CD14-positive monocyte (primary cell): ENCODE results near the gene EGLN2. TPM values are rescaled to one million over a fixed set of nuclear protein-coding genes. Genes with fewer than 3 reads are reported as not detected.

ENCODE experiments used
- DNase-seq, 3 donors: peaks; one replicate each; pipeline ENCODE4 v3.0.0-alpha.2; 2011 to 2022
- H2AFZ ChIP-seq: 2 replicates; pipeline ENCODE4 v1.6.0; 2012; ENCODE audit warnings: mild to moderate bottlenecking, low read depth, low read length, inconsistent platforms; ENCODE audit not compliant: insufficient read depth, poor library complexity, severe bottlenecking
- H3K27ac ChIP-seq, 2 donors: 1 replicate in 1 of 2; 2 replicates in 1 of 2; pipeline ENCODE4 v1.5.1; 2012 to 2013; ENCODE audit warnings: low read length in 2 of 2, control low read depth in 1 of 2, inconsistent platforms in 1 of 2, low read depth in 1 of 2, mild to moderate bottlenecking in 1 of 2
- H3K27me3 ChIP-seq, 2 donors: one replicate each; pipeline versions ENCODE4 v1.6.0 to v1.6.1; 2011 to 2013; ENCODE audit warnings: low read length in 2 of 2; ENCODE audit not compliant: control insufficient read depth in 2 of 2, insufficient read depth in 2 of 2
- H3K36me3 ChIP-seq, 2 donors: replicated peaks in 1 of 2; 1 replicate in 1 of 2; 2 replicates in 1 of 2; pipeline versions ENCODE4 v1.5.1 to v1.6.1; 2012 to 2013; ENCODE audit warnings: low read length in 2 of 2, control low read depth in 1 of 2, inconsistent platforms in 1 of 2, mild to moderate bottlenecking in 1 of 2; ENCODE audit not compliant: insufficient read depth in 2 of 2, control insufficient read depth in 1 of 2
- H3K4me1 ChIP-seq, 2 donors: 1 replicate in 1 of 2; 2 replicates in 1 of 2; pipeline versions ENCODE4 v1.5.1 to v1.6.1; 2012 to 2013; ENCODE audit warnings: low read length in 2 of 2, control low read depth in 1 of 2, inconsistent platforms in 1 of 2, mild to moderate bottlenecking in 1 of 2, moderate library complexity in 1 of 2; ENCODE audit not compliant: insufficient read depth in 2 of 2, control insufficient read depth in 1 of 2
- H3K4me2 ChIP-seq: replicated peaks from 2 replicates; pipeline ENCODE3; 2012; ENCODE audit warnings: low read length, moderate library complexity, mild to moderate bottlenecking; ENCODE audit not compliant: poor library complexity, severe bottlenecking; ENCODE audit errors: extremely low read depth
- H3K4me3 ChIP-seq, 3 experiments: fragments of 200-600 bp in 1 of 3; sonication (generic) in 1 of 3; replicated peaks in 1 of 3; 1 replicate in 2 of 3; 2 replicates in 1 of 3; pipeline ENCODE4 v1.5.1; 2011 to 2013; ENCODE audit warnings: low read length in 3 of 3, mild to moderate bottlenecking in 3 of 3, control low read depth in 2 of 3, low read depth in 2 of 3, inconsistent platforms in 1 of 3, moderate library complexity in 1 of 3
- H3K79me2 ChIP-seq: 2 replicates; pipeline ENCODE4 v1.6.0; 2012; ENCODE audit warnings: mild to moderate bottlenecking, control low read depth, inconsistent platforms, low read length, moderate library complexity; ENCODE audit not compliant: insufficient read depth
- H3K9ac ChIP-seq: 2 replicates; pipeline ENCODE4 v1.6.0; 2017; ENCODE audit warnings: low read length, mild to moderate bottlenecking; ENCODE audit not compliant: insufficient read depth, poor library complexity, severe bottlenecking
- H3K9me3 ChIP-seq, 2 donors: replicated peaks in 1 of 2; 1 replicate in 1 of 2; 2 replicates in 1 of 2; pipeline versions ENCODE4 v1.5.1 to v1.6.1; 2012 to 2013; ENCODE audit warnings: low read length in 2 of 2, control low read depth in 1 of 2; ENCODE audit not compliant: control insufficient read depth in 1 of 2, insufficient read depth in 1 of 2
- H4K20me1 ChIP-seq: 2 replicates; pipeline ENCODE4 v1.6.0; 2012; ENCODE audit warnings: mild to moderate bottlenecking, low read length, control low read depth, moderate library complexity; ENCODE audit not compliant: insufficient read depth
- H3K27ac Mint-ChIP-seq, 7 donors: one replicate each; pipeline ENCODE4 v1.8.0; 2020; ENCODE audit warnings: mild to moderate bottlenecking in 7 of 7, mixed read lengths in 7 of 7, moderate library complexity in 6 of 7, inconsistent platforms in 2 of 7
- H3K27me3 Mint-ChIP-seq, 3 donors: one replicate each; pipeline ENCODE4 v1.8.0; 2021 to 2022; ENCODE audit warnings: low read depth in 3 of 3, mild to moderate bottlenecking in 3 of 3, mixed read lengths in 3 of 3, moderate library complexity in 3 of 3, inconsistent platforms in 1 of 3
- H3K36me3 Mint-ChIP-seq, 2 donors: one replicate each; pipeline ENCODE4 v1.8.0; 2020; ENCODE audit warnings: mixed read lengths in 2 of 2, inconsistent platforms in 1 of 2, mild to moderate bottlenecking in 1 of 2
- H3K4me1 Mint-ChIP-seq: one replicate; pipeline ENCODE4 v1.8.0; 2020; ENCODE audit warnings: mild to moderate bottlenecking, mixed read lengths
- H3K4me3 Mint-ChIP-seq, 2 donors: one replicate each; pipeline ENCODE4 v1.8.0; 2020; ENCODE audit warnings: mild to moderate bottlenecking in 2 of 2, mixed read lengths in 2 of 2, moderate library complexity in 1 of 2
- H3K9me3 Mint-ChIP-seq, 7 donors: one replicate each; pipeline ENCODE4 v1.8.0; 2020 to 2022; ENCODE audit warnings: mixed read lengths in 7 of 7, mild to moderate bottlenecking in 6 of 7, moderate library complexity in 6 of 7, inconsistent platforms in 2 of 7
- CTCF ChIP-seq: fragments of 200-600 bp; IDR thresholded peaks from one replicate; pipeline ENCODE4 v1.8.0; 2022; ENCODE audit warnings: antibody characterized with exemption, mild to moderate bottlenecking
- WGBS: methylation state at CpG from one replicate; pipeline ENCODE4 v1.1.5; 2013; ENCODE audit warnings: missing lambda C conversion rate; ENCODE audit not compliant: insufficient coverage; 5-methylcytosine and 5-hydroxymethylcytosine counted together
- intact Hi-C, 2 donors: fragments of 100-400 bp; cut with micrococcal nuclease; formaldehyde crosslinking; loops; one replicate each; pipeline versions ENCODE4 v1.15.0 to v1.15.1; 2023
- polyA plus RNA-seq, 3 donors: library from polyadenylated mRNA; depleted of rRNA in 1 of 3; unstranded in 2 of 3; stranded (reverse) in 1 of 3; fragments of 300-500 nt in 2 of 3; fragments of >200 nt in 1 of 3; fragmentation: Illumina TruSeq in 2 of 3; gene quantifications; 1 replicate in 2 of 3; 2 replicates in 1 of 3; pipeline ENCODE4 v1.2.3, GENCODE V29; 2012 to 2021

The EGLN2 gene
- polyA plus RNA-seq, 3 donors: 60.6 to 76.8 (median 64.5) TPM

DNA sequence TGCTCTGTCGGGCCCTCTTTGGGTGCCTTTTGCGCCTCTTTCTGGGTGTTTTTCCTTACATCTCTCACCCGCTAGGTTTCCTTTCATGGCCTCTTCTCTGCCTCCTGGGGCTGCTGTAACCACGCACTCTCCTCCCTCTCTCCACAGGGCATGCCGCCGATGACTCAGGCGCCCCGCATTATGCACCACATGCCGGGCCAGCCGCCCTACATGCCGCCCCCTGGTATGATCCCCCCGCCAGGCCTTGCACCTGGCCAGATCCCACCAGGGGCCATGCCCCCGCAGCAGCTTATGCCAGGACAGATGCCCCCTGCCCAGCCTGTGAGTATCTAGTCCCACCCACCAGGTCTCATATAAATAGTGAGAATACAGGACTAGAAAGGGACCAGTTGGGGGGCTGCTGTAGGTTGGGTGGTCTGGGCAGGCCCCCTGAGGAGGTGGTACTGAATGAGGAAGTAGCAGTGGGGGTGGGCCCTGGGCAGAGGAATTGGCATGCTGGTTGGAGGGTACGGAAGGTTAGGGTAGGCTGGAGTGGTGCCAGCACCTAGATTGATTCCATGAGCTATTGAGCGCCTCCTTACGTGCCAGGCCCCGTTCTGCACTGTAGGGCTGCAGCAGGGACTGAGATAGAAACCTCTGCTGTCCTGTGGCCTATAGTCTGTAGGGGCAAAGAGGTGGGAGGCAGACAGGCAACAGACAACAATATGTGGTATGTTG is 36.1 kb upstream of the EGLN2 start:
- WGBS: 86% methylated on average over 15 of the region's 17 CpGs
- Histone ChIP-seq H3K4me3 (no peak overlapping the region), H3K9me3 (no peaks in the 10 kb centered on the region), H3K4me2 (no peak overlapping the region), H4K20me1 (peaks cover 75% of the 10 kb centered on the region), H2AFZ (no peak overlapping the region), H3K36me3 (peaks cover 81 to 97% of the 10 kb centered on the region in 2 donors), H3K4me1 (no peaks in the 10 kb centered on the region), H3K27ac (peak overlapping the region in 1 of 2 donors; percentile 51), H3K79me2 (peaks cover 42% of the 10 kb centered on the region), H3K9ac (no peak overlapping the region), H3K27me3 (no peaks in the 10 kb centered on the region)
- Mint-ChIP-seq H3K4me1 (no peaks in the 10 kb centered on the region), H3K27ac (peak overlapping the region in 3 of 7 donors; percentile 19 to 77 (median 61)), H3K4me3 (no peak overlapping the region), H3K27me3 (peaks cover 0 to 1% (median 0%) of the 10 kb centered on the region in 3 donors), H3K9me3 (no peaks in the 10 kb centered on the region), H3K36me3 (peaks cover 81 to 96% of the 10 kb centered on the region in 2 donors)
- TF ChIP-seq CTCF: no peak
- intact Hi-C loops: no loop called here
- DNase-seq: no peak

GRCh38 chr19:40763526-40763925 is 35.5 kb upstream of the EGLN2 start:
- Histone ChIP-seq H3K36me3 (peaks cover 75 to 92% of the 10 kb centered on the region in 2 donors), H3K4me2 (no peak overlapping the region), H3K9me3 (no peaks in the 10 kb centered on the region), H3K9ac (no peak overlapping the region), H3K4me1 (no peaks in the 10 kb centered on the region), H3K27ac (peak overlapping the region in 1 of 2 donors; percentile 51), H3K27me3 (no peaks in the 10 kb centered on the region), H3K4me3 (no peak overlapping the region), H4K20me1 (peaks cover 69% of the 10 kb centered on the region), H2AFZ (no peak overlapping the region), H3K79me2 (peaks cover 38% of the 10 kb centered on the region)
- no peak for DNase-seq
- TF ChIP-seq CTCF: no peak
- intact Hi-C loops: no loop called here
- Mint-ChIP-seq H3K4me1 (no peaks in the 10 kb centered on the region), H3K27ac (peak overlapping the region in 3 of 7 donors; percentile 1 to 61 (median 15)), H3K27me3 (no peaks in the 10 kb centered on the region), H3K4me3 (no peak overlapping the region), H3K9me3 (no peaks in the 10 kb centered on the region), H3K36me3 (peaks cover 76 to 94% of the 10 kb centered on the region in 2 donors)
- 100% methylated on average over 3 of the region's 7 CpGs for WGBS
